Measurements from ENCODE around the gene RPRD1A.

DNA sequence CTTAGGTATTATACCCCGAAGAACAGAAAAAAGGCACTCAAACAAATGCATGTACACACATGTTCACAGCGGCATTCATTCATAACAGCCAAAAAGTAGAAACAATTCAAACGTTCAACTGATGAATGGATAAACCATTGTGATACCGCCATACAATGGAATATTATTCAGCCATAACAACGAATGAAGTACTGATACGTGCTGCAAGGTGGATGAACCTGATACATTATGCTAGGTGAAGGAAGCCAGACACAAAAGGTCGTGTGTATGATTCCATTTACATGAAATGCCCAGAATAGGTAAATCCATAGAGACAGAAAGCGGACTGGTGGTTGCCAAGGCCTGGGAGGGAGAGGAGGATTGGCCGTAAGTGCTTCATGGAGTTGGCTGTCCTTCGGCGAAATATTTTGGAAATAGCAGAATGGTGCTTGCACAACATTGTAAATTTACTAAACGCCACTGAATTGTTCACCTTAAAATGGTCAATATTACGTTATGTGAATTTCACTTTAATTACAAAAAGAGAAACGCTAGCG is 95.6 kb downstream of the RPRD1A start:
- TF ChIP-seq, protein P1, sequence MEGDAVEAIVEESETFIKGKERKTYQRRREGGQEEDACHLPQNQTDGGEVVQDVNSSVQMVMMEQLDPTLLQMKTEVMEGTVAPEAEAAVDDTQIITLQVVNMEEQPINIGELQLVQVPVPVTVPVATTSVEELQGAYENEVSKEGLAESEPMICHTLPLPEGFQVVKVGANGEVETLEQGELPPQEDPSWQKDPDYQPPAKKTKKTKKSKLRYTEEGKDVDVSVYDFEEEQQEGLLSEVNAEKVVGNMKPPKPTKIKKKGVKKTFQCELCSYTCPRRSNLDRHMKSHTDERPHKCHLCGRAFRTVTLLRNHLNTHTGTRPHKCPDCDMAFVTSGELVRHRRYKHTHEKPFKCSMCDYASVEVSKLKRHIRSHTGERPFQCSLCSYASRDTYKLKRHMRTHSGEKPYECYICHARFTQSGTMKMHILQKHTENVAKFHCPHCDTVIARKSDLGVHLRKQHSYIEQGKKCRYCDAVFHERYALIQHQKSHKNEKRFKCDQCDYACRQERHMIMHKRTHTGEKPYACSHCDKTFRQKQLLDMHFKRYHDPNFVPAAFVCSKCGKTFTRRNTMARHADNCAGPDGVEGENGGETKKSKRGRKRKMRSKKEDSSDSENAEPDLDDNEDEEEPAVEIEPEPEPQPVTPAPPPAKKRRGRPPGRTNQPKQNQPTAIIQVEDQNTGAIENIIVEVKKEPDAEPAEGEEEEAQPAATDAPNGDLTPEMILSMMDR (IDR thresholded peaks at IDR 0.05), result no peak
- no peak for TF ChIP-seq POLR2A (IDR thresholded peaks at IDR 0.05)

Data from breast epithelium (tissue), 3 donors.